Heart right ventricle (tissue), 16 donors: ENCODE data around the gene MRPS9. TPM values are rescaled to one million over a fixed set of nuclear protein-coding genes. Genes with fewer than 3 reads are reported as not detected.

Source experiments
- ATAC-seq, 8 donors: fragments of 200-7000 bp; cut with Tn5 transposase; one replicate each; pipeline ENCODE4 v1.9.1; 2020; ENCODE audit warnings: mild to moderate bottlenecking in 8 of 8, moderate library complexity in 8 of 8, moderate number of reproducible peaks in 1 of 8
- DNase-seq, 2 donors: peaks; one replicate each; pipeline ENCODE4 v3.0.0-alpha.2; 2020
- H3K27ac ChIP-seq, 10 donors: fragments of 200-600 bp; sonication (generic) in 2 of 10; one replicate each; pipeline versions ENCODE4 v1.5.0 to v1.8.0; 2020 to 2022; ENCODE audit warnings: mild to moderate bottlenecking in 3 of 10
- H3K27me3 ChIP-seq, 7 donors: fragments of 200-600 bp; one replicate each; pipeline ENCODE4 v1.8.0; 2021 to 2022; ENCODE audit warnings: mild to moderate bottlenecking in 2 of 7
- H3K36me3 ChIP-seq, 9 donors: fragments of 200-600 bp; sonication (generic) in 1 of 9; one replicate each; pipeline versions ENCODE4 v1.5.0 to v1.8.0; 2020 to 2022; ENCODE audit warnings: mild to moderate bottlenecking in 2 of 9
- H3K4me1 ChIP-seq, 9 donors: fragments of 200-600 bp; sonication (generic) in 1 of 9; one replicate each; pipeline versions ENCODE4 v1.5.0 to v1.8.0; 2020 to 2022; ENCODE audit warnings: mild to moderate bottlenecking in 4 of 9
- H3K4me3 ChIP-seq, 10 donors: fragments of 200-600 bp; sonication (generic) in 2 of 10; one replicate each; pipeline versions ENCODE4 v1.5.0 to v1.8.0; 2020 to 2022; ENCODE audit warnings: mild to moderate bottlenecking in 7 of 10, moderate library complexity in 2 of 10
- H3K9me3 ChIP-seq, 11 donors: fragments of 200-600 bp in 10 of 11; sonication (generic) in 2 of 11; one replicate each; pipeline versions ENCODE4 v1.5.0 to v1.8.0; 2013 to 2022; ENCODE audit warnings: mild to moderate bottlenecking in 2 of 11, control low read depth in 1 of 11, moderate library complexity in 1 of 11
- WGBS, 2 donors: extraction: QIAGEN DNeasy Blood & Tissue Kit; methylation state at CpG; one replicate each; pipeline ENCODE4 v1.1.7; 2013; ENCODE audit warnings: inconsistent platforms in 1 of 2; 5-methylcytosine and 5-hydroxymethylcytosine counted together
- intact Hi-C, 10 donors: fragments of 100-400 bp; cut with DNase I; formaldehyde crosslinking; loops; one replicate each; pipeline versions ENCODE4 v1.11.1 to v1.14.2; 2022
- polyA plus RNA-seq, 2 donors: library from polyadenylated mRNA; stranded (reverse); fragments of 200-250 nt; gene quantifications; one replicate each; pipeline ENCODE4 v1.2.3, GENCODE V29; 2013
- total RNA-seq, 10 donors: library from RNA; stranded (reverse); fragmentation: NEBNext Ultra II Directional in 3 of 10; extraction: Animal tissue kit (Norgen Biotek cat#: 25700) in 3 of 10; gene quantifications; one replicate each; pipeline versions ENCODE4 v1.2.1 to v1.2.4, GENCODE V29; 2021 to 2023
- TF ChIP-seq, protein P1 (sequence below), 9 donors: fragments of 200-600 bp; sonication (generic) in 2 of 9; IDR thresholded peaks; one replicate each; pipeline versions ENCODE4 v1.5.0 to v1.8.0; 2021 to 2022; ENCODE audit warnings: antibody characterized with exemption in 9 of 9, mild to moderate bottlenecking in 5 of 9, moderate library complexity in 1 of 9
- donor health status: Arrhythmogenic right ventricular cardiomyopathy.
- donor health status: ischemic (EF 13 %, LVEDD 7.1; RV severe dilation, severe dysfunction).
- donor health status: healthy with polysubstance abuse.
- donor health status: DM: no; HTN: yes; CAD: no.
- donor health status: DM: no; HTN: no; CAD: no.
- donor health status: ischemic (EF 25% LVEDD 6.9; RV normal size, moderate dysfunction).
- donor health status: ischemic (EF 25% LVEDD 5.7; RV mildly dilated, moderate dysfunction).
- donor health status: healthy.
- donor health status: DM: yes; HTN: yes; CAD: no.
- donor health status: Ischemic cardiomyopathy.
- donor health status: ischemic (EF 35%, LVEDD 5.7; RV mildly dilated, moderate dysfunction).
- donor health status: nonischemic (EF 11% LVEDD 7.7; RV severe dilation, severe dysfunction).
- donor health status: DM: yes; HTN: yes; CAD: no.
- donor health status: PGD.
- donor health status: ischemic (EF 29% LVEDD 5.4; RV normal size, mild dysfunction).
- donor health status: nonischemic (EF 23%, LVEDD 6.1; RV moderate dilation, normal function).

The MRPS9 gene
- total and polyA plus RNA-seq, 12 donors = 43.5 to 89.6 (median 63.3) TPM

DNA sequence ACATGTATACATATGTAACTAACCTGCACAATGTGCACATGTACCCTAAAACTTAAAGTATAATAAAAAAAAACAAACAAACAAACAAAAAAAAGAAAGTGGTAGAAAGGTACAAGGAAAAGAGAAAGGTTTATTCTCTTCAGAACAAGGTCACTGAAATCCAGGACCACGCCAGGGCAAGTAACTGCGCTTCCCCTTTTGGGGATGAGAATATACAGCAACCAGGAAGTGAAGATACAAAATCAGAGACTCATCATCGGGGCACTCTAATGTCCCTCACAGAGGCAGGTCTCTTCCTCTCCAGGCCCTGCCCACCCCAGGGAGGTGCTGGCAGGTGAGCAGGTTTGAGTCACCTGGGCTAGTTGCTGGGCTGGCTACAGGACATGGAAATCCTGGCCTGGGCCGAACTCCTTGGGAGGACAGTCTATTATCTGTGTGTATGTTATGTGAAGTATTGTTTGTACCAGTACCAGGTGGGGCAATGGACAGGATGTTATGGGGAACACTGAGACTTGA lies 103.3 kb downstream of the MRPS9 start:
- TF ChIP-seq, protein P1, sequence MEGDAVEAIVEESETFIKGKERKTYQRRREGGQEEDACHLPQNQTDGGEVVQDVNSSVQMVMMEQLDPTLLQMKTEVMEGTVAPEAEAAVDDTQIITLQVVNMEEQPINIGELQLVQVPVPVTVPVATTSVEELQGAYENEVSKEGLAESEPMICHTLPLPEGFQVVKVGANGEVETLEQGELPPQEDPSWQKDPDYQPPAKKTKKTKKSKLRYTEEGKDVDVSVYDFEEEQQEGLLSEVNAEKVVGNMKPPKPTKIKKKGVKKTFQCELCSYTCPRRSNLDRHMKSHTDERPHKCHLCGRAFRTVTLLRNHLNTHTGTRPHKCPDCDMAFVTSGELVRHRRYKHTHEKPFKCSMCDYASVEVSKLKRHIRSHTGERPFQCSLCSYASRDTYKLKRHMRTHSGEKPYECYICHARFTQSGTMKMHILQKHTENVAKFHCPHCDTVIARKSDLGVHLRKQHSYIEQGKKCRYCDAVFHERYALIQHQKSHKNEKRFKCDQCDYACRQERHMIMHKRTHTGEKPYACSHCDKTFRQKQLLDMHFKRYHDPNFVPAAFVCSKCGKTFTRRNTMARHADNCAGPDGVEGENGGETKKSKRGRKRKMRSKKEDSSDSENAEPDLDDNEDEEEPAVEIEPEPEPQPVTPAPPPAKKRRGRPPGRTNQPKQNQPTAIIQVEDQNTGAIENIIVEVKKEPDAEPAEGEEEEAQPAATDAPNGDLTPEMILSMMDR (IDR thresholded peaks at IDR 0.05) = no peak
- H3K27me3 ChIP-seq = peaks cover 0 to 48% (median 39%) of the 10 kb centered on the region in 7 donors
- H3K9me3 ChIP-seq = no peaks in the 10 kb centered on the region
- H3K27ac ChIP-seq = no peak overlapping the region
- no peaks in the 10 kb centered on the region for H3K36me3 ChIP-seq
- no peak overlapping the region for H3K4me3 ChIP-seq
- DNase-seq (no peak), ATAC-seq (no peak)
- H3K4me1 ChIP-seq = peaks cover 0 to 10% (median 0%) of the 10 kb centered on the region in 9 donors
- WGBS, 2 donors = 83 to 90% methylated on average over 4 of the region's 4 CpGs
- intact Hi-C loops = no loop called here

DNA sequence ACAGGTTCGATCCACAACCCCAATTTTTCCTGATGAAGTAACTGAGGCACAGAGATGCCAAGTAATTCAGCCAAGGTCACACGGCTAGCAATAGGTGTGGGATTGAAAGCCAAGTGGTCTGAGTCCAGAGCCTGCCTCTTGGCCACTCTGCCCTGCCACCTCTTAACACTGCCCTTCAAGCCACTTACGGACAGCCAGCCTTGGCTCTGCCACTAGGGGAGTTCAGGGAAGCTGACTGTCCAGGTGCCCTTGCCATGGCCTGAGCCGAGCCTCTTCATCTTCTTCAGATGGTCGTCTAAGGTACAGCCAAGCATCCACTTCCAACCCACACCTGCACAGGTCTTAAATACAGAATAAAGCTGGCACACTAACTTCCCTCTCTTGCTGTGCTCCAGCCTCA lies 104.4 kb downstream of the MRPS9 start:
- no peaks in the 10 kb centered on the region for H3K36me3 ChIP-seq
- intact Hi-C loops = no loop called here
- H3K4me3 ChIP-seq = no peak overlapping the region
- no peaks in the 10 kb centered on the region for H3K9me3 ChIP-seq
- H3K4me1 ChIP-seq = peaks cover 0 to 10% (median 0%) of the 10 kb centered on the region in 9 donors
- 78% methylated on average over 5 of the region's 5 CpGs for WGBS, 2 donors
- ATAC-seq = peak in 1 of 8 donors; percentile 47
- DNase-seq = no peak
- H3K27me3 ChIP-seq = peaks cover 0 to 59% (median 50%) of the 10 kb centered on the region in 7 donors
- TF ChIP-seq, protein P1 (IDR thresholded peaks at IDR 0.05) = no peak
- H3K27ac ChIP-seq = no peak overlapping the region

DNA sequence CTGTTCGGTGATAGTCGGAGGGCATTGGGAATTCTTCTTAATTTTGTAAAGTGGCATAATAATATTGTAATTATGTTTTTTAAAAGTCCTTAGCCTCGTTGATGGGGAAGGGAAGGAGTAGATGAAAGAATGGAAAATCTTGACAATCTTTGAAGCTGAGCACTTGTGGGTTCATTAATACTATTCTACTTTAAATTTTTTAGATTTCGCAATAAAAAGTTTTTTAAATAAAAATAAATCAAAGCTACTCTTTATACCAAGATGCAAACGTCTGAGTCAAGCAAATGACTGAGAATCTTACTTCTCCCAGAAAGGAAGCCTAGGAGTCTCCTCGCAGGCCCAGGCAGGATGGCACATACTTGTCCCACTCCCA lies 105.2 kb downstream of the MRPS9 start:
- Histone ChIP-seq H3K36me3 (no peaks in the 10 kb centered on the region), H3K9me3 (no peaks in the 10 kb centered on the region), H3K27me3 (peaks cover 0 to 68% (median 56%) of the 10 kb centered on the region in 7 donors), H3K27ac (no peak overlapping the region), H3K4me1 (peaks cover 0 to 10% (median 0%) of the 10 kb centered on the region in 9 donors), H3K4me3 (peak overlapping the region in 1 of 10 donors; percentile 35)
- TF ChIP-seq, protein P1 (IDR thresholded peaks at IDR 0.05) = no peak
- DNase-seq (no peak), ATAC-seq (no peak)
- 60 to 69% methylated on average over 6 of the region's 6 CpGs for WGBS, 2 donors
- intact Hi-C loops = no loop called here

DNA sequence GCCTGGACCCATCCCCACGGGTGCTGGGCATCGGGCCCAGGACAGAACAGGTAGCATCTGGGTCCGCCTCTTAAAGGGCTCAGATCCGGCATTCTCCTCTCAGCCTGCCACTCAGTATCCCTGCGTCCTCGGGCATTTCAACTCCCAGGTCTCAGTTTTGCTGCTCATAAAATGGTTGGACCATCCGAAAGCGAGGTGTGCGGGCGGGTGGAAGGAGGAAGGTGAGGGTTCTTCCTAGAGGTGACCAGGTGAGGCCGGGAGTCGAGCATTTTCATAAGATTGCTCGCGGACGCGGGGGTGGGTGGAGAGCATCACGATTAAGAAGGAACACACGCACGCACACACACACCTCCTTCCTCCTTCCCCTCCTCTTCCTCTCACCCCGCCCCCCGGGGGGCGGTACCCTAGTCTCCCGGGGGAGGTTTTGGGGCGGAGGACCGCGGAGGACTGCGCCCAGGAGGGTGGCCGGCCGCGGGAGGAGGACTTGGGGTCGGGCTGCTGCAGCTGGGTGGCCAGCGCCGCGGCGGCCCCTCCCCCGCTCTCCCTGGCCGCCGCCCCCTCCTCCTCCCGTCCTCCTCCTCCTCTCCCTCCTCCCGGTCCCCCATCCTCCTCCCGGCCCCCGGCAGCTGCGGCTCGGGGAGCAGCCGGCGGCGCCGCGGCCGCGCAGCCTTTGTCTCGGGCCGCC lies 105.7 kb downstream of the MRPS9 start:
- H3K36me3 ChIP-seq = no peaks in the 10 kb centered on the region
- H3K4me3 ChIP-seq = peak overlapping the region in 9 of 10 donors; percentile 17 to 44 (median 37)
- H3K9me3 ChIP-seq = no peaks in the 10 kb centered on the region
- intact Hi-C loops = no loop called here
- H3K4me1 ChIP-seq = peaks cover 0 to 10% (median 0%) of the 10 kb centered on the region in 9 donors
- H3K27ac ChIP-seq = no peak overlapping the region
- 2 to 6% methylated on average over 30 to 52 of the region's 53 CpGs for WGBS, 2 donors
- ATAC-seq (no peak), DNase-seq (no peak)
- TF ChIP-seq, protein P1 (IDR thresholded peaks at IDR 0.05) = no peak
- peaks cover 0 to 70% (median 61%) of the 10 kb centered on the region in 7 donors for H3K27me3 ChIP-seq
